Esophagus (tissue), 2 donors: ENCODE measurements around the gene PRIM2. TPM values are rescaled to one million over a fixed set of nuclear protein-coding genes. Genes with fewer than 3 reads are reported as not detected.
"Not testable (repeated sequence)": the region's sequence is repeated elsewhere in the genome, so short reads cannot be mapped to it uniquely, and the experiment has no call there.

Source experiments
- H3K27ac ChIP-seq, 2 donors: one replicate each; pipeline ENCODE4 v1.5.1; 2013; ENCODE audit warnings: low read depth in 2 of 2, mild to moderate bottlenecking in 2 of 2, inconsistent platforms in 1 of 2, low read length in 1 of 2, moderate library complexity in 1 of 2
- H3K27me3 ChIP-seq, 2 donors: one replicate each; pipeline ENCODE4 v1.6.1; 2013; ENCODE audit warnings: low read length in 2 of 2, control low read depth in 1 of 2, mild to moderate bottlenecking in 1 of 2; ENCODE audit not compliant: insufficient read depth in 2 of 2, control insufficient read depth in 1 of 2
- H3K36me3 ChIP-seq, 2 donors: one replicate each; pipeline ENCODE4 v1.6.1; 2013; ENCODE audit warnings: low read length in 1 of 2; ENCODE audit not compliant: control insufficient read depth in 2 of 2, insufficient read depth in 2 of 2
- H3K4me1 ChIP-seq, 2 donors: one replicate each; pipeline ENCODE4 v1.6.1; 2013; ENCODE audit warnings: low read length in 1 of 2; ENCODE audit not compliant: control insufficient read depth in 2 of 2, insufficient read depth in 2 of 2
- H3K4me3 ChIP-seq, 2 donors: one replicate each; pipeline ENCODE4 v1.5.1; 2013; ENCODE audit warnings: low read length in 2 of 2, mild to moderate bottlenecking in 2 of 2, low read depth in 1 of 2, moderate library complexity in 1 of 2
- H3K9me3 ChIP-seq, 2 donors: one replicate each; pipeline ENCODE4 v1.6.1; 2013; ENCODE audit warnings: mild to moderate bottlenecking in 2 of 2, low read depth in 1 of 2, low read length in 1 of 2, moderate library complexity in 1 of 2; ENCODE audit not compliant: control insufficient read depth in 2 of 2, insufficient read depth in 1 of 2
- WGBS, 2 donors: extraction: QIAGEN DNeasy Blood & Tissue Kit; methylation state at CpG; one replicate each; pipeline ENCODE4 v1.1.7; 2013; 5-methylcytosine and 5-hydroxymethylcytosine counted together
- polyA plus RNA-seq, 2 donors: library from polyadenylated mRNA; stranded (reverse); fragments of 200-250 nt; gene quantifications; one replicate each; pipeline ENCODE4 v1.2.3, GENCODE V29; 2013
- donor health status: healthy with polysubstance abuse.
- donor health status: Bipolar disorder and iron deficiency.

The PRIM2 gene
- polyA plus RNA-seq, 2 donors: 3.7 to 4.5 TPM

DNA sequence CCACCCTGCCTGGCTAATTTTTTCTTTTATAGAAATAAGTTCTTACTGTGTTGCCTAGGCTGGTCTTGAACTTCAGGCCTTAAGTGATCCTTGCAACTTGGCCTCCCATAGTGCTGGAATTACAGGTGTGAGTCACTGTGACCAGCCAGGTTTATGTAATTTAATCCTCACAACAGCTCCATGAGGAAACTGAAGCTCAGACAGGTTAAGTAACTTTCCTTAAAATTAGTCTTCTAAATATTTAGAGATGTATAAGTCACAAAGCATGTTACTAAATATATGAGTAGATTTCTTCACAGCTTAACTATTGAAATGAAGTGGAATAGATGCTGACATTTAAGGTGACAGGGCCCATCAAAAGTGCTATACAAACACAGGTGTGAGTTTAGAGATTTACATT is 30.2 kb downstream of the PRIM2 start:
- not testable (repeated sequence) for H3K4me3 ChIP-seq, H3K9me3 ChIP-seq, H3K4me1 ChIP-seq, H3K27ac ChIP-seq, H3K36me3 ChIP-seq, H3K27me3 ChIP-seq

DNA sequence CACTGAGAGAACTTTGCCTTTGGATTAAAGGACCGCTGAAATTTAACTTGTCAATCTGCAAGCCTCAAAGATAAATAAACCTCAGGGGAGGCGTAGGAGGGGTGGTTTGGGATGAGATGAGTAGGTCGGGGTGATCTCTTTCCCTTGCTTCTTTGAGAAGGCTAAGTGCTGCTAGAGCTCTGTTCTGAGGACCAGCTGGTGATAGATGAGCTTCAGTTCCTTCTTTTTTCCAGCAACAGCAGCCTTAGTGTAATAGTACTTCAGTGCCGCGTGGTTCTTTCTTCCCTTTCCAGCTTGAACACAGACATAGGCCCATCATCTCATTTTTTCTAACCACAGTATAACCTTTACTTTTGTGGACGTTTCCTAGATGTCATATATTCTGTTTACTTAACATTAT is 33.0 kb downstream of the PRIM2 start:
- H3K36me3 ChIP-seq, H3K27ac ChIP-seq, H3K4me3 ChIP-seq, H3K27me3 ChIP-seq, H3K4me1 ChIP-seq, H3K9me3 ChIP-seq: not testable (repeated sequence)
- 48 to 57% methylated on average over 6 of the region's 6 CpGs for WGBS, 2 donors

DNA sequence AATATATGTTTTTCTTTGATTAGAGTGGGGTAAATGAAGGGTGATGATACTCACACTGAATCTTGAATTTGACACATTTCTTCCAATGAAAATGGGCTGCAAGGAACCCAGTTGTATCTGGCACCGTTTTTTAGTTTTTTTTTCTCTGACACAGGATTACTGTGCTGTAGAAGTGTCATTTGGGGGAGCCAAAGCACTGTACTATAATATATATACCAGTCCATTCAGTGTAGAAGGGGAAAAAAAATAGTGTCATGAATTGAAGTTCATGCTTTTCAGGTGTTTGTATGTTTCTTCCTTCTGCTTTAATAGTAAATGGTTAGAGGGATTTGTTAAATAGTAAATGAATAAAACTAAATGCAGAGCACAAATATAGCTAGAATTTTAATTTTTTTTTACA is 35.2 kb downstream of the PRIM2 start:
- not testable (repeated sequence) for H3K9me3 ChIP-seq, H3K27me3 ChIP-seq, H3K4me1 ChIP-seq, H3K4me3 ChIP-seq, H3K36me3 ChIP-seq, H3K27ac ChIP-seq
- 40 to 70% methylated on average over 1 of the region's 1 CpG for WGBS, 2 donors

DNA sequence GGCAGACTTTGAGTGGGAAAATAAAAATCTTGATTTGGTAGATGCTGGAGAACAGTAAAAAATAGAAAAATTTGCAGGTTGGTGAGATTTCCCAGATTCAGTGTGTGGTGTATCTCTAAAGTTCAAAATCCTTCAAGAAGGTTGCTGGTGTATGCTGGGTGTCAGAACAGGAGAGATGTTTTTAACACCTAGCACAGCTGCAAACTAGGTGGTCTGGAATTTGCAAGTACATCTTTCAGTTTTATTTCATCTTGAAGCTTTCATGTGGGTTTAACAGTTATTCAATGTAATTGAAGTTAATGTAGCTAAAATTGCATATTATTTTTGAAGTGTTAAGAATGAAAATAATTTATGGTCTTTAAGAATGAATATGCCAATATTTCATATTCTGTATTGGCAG is 40.9 kb downstream of the PRIM2 start:
- H3K4me1 ChIP-seq, H3K27me3 ChIP-seq, H3K27ac ChIP-seq, H3K4me3 ChIP-seq, H3K36me3 ChIP-seq, H3K9me3 ChIP-seq: not testable (repeated sequence)

DNA sequence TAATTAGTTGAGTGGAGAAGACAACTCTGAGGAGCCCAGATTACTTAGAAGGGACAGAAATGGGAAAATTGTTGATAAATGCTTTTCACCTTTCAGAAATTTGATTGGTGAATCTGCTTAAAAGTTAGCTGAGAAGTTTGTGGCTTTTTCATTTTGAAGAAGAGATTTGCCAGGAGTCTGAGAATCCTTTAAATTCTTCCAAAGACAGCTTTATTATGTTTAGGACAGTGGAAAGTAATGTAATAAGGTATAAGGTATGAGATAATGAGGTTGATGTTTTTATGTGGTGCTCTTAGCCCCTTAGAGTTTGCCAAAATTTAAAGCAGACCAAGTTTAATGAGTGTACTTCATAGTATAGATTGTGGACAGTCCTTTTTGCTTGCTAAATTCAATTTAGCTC is 42.3 kb downstream of the PRIM2 start:
- not testable (repeated sequence) for H3K9me3 ChIP-seq, H3K27me3 ChIP-seq, H3K4me1 ChIP-seq, H3K36me3 ChIP-seq, H3K4me3 ChIP-seq, H3K27ac ChIP-seq

DNA sequence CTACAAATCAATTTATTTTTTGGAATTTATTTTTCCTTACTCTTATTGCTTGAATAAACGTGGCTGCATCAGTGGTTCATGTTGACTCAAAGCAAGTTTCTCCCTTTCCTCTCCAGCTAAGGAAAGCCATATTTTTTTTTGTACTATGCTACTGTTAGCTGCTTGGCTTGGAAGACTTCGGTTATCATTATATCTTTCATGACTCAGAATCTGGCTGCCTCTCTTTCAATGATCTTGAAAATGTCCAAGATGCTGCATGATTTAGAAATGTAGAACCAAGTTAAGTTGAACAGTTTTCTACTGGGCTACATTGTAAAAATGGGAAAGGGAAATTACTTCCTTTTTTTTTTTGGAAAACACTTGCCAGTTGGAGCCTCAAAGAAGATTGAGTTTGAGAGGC is 44.9 kb downstream of the PRIM2 start:
- H3K9me3 ChIP-seq, H3K4me3 ChIP-seq, H3K27me3 ChIP-seq, H3K27ac ChIP-seq, H3K4me1 ChIP-seq, H3K36me3 ChIP-seq: not testable (repeated sequence)
- 77 to 79% methylated on average over 2 of the region's 2 CpGs for WGBS, 2 donors

DNA sequence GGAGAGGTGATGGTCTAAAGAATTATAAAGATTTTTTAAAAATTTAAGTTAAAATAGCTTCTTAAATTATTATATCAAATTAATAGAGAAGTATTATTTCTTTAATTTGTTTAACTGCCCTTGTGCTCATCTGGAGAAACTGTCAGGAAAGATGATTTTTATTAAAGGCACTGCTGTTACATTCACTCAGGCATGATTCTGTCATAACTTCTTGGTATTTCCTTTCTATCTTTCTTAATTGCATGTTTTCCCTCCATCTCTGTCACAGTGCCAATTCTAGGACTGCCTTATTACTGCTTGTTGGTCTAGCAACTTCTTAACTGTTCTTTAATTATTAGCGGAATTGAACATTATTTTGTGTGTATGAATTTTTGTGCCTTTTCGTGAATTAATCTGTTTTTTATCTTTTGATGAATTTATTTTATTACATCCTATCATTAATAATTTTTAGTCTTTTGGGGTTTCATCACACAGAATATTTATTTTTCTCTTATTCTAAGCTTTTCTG is 47.7 kb downstream of the PRIM2 start:
- not testable (repeated sequence) for H3K4me3 ChIP-seq, H3K27ac ChIP-seq, H3K9me3 ChIP-seq, H3K36me3 ChIP-seq, H3K4me1 ChIP-seq, H3K27me3 ChIP-seq
- 95% methylated on average over 2 of the region's 2 CpGs for WGBS, 2 donors

DNA sequence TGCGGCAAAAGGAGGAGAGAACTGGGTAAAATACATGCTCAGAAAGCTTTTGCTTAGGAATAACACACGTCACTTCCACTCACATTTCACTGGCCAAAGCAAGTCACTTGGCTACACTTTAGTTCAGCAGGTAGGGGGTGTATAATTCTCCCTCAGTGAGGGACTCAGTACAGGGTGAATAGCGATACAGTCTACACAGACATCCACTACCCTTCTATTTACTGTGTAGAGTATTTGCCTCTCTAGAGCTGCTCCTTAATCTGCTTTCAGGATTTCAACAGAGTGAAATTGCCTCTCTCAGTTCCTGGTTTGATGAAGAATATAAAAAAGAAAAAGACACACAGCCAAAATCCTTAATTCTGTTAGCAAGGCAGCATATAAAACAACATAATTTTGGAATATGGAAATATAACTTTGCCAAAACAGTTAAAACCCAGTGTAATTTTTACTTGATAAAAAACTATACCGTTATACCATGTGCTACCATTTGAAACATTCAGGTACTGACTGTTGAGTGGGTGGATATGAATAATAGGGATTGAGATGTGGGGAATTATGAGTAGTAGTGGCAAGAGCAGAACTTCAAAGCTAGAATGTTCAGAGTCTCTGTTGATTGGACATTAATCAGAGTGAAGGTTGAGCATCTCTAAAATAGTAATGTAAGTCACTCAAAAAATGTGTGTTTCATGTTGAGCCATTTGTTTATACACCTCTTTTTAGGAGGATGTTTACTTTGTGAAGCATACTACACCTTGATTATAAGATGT is 51.7 kb downstream of the PRIM2 start:
- H3K4me3 ChIP-seq: not testable (repeated sequence)
- 91 to 94% methylated on average over 4 of the region's 4 CpGs for WGBS, 2 donors

DNA sequence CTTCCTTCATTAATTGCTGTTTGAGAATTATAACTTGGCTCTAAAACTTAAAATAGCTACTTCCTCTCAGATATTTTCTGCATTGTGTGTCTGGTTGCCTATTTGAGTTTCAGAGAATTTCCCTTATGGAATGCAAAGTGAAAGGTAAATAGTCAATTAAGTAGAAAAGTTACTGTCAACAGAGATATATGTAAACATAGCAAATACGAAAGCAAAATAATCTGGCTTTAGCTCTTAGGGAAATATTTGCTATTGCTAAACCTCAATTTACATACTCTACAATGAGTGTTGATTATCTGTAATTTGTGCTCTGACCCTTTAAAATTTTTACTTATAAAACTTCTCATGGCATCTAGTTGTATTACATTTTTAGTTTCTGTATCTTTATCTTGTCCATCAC is 54.3 kb downstream of the PRIM2 start:
- WGBS, 2 donors: 59 to 68% methylated on average over 1 of the region's 1 CpG
- H3K36me3 ChIP-seq, H3K4me3 ChIP-seq, H3K4me1 ChIP-seq, H3K27me3 ChIP-seq, H3K9me3 ChIP-seq, H3K27ac ChIP-seq: not testable (repeated sequence)

More for the DNA sequence above, 51.7 kb downstream of the PRIM2 start:
- H3K36me3 ChIP-seq, H3K27ac ChIP-seq, H3K4me1 ChIP-seq, H3K9me3 ChIP-seq, H3K27me3 ChIP-seq: not testable (repeated sequence)

DNA sequence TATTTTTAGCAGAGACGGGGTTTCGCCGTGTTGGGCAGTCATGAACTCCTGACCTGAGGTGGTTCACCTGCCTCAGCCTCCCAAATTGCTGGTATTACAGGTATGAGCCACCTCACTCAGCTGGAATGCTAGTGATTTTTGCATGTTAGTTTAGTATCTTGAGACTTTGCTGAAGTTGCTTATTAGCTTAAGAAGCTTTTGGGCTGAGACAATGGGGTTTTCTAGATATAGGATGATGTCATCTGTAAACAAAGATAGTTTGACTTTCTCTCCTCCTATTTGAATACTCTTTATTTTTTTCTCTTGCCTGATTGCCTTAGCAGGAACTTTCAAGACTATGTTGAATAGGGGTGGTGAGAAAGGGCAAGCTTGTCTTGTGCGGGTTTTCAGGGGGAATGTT is 57.3 kb downstream of the PRIM2 start:
- H3K36me3 ChIP-seq, H3K27ac ChIP-seq, H3K4me1 ChIP-seq, H3K4me3 ChIP-seq, H3K9me3 ChIP-seq, H3K27me3 ChIP-seq: not testable (repeated sequence)
- 97% methylated on average over 4 of the region's 4 CpGs for WGBS, 2 donors
